ENCODE data around the gene PIGH.
"Not testable (repeated sequence)": the region's sequence is repeated elsewhere in the genome, so short reads cannot be mapped to it uniquely, and the experiment has no call there.

PIGH gene

DNA sequence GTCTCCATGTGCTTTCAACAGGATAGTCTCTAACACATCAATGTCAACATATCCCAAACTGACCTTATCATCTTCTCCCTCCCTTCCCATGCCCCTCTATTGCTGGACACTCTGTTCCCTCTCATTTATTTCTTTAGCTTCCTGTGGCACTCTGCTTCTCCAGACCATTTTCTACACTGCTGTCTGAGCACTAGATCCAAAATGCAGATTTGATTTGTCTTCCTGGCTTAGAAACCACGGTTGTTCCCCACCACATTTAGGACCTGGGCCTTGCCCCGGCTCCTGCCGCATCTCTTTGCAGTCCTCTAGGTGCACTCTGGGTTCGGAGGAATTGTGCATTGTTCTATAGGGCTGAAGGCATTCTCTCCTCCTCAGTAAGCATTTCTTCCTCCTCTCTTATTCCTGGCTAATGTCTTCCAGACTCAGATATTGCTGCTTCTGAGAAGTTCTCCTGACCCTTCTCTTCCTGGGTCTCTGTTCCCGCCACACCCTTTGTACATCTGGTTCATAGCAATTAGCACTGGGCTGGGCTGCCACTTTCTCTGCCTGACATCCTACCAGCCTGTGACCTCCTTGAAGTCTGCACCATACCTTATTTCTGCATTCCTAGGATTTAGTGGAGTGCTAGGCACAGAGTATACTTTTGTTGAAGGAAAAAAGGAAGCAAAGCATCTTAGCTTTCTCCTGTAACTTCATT is 33.5 kb upstream of the PIGH start:
- Histone ChIP-seq H3K4me3 (ENCODE audit: insufficient read depth, low read depth, low read length) (no peak overlapping the region), H3K27me3 (ENCODE audit: control insufficient read depth, insufficient read depth, low read length, poor library complexity, severe bottlenecking) (no peaks in the 10 kb centered on the region), H3K27ac (ENCODE audit: insufficient read depth, low read depth, low read length, poor library complexity, severe bottlenecking) (no peak overlapping the region), H3K9me3 (ENCODE audit: control insufficient read depth, low read length) (no peaks in the 10 kb centered on the region), H3K36me3 (ENCODE audit: control insufficient read depth, insufficient read depth, low read length) (no peaks in the 10 kb centered on the region), H3K4me1 (ENCODE audit: control insufficient read depth, insufficient read depth, low read length) (no peaks in the 10 kb centered on the region)
- WGBS, 2 experiments = 92 to 94% methylated on average over 5 of the region's 5 CpGs

- H3K9me3 ChIP-seq (ENCODE audit: control insufficient read depth, low read length) = no peaks in the 10 kb centered on the region
- H3K36me3 ChIP-seq (ENCODE audit: control insufficient read depth, insufficient read depth, low read length) = no peaks in the 10 kb centered on the region
- H3K4me3 ChIP-seq (ENCODE audit: insufficient read depth, low read depth, low read length) = no peak overlapping the region
- H3K27ac ChIP-seq (ENCODE audit: insufficient read depth, low read depth, low read length, poor library complexity, severe bottlenecking) = no peak overlapping the region
- 92 to 93% methylated on average over 5 of the region's 5 CpGs for WGBS, 2 experiments
- H3K27me3 ChIP-seq (ENCODE audit: control insufficient read depth, insufficient read depth, low read length, poor library complexity, severe bottlenecking) = no peaks in the 10 kb centered on the region
- H3K4me1 ChIP-seq (ENCODE audit: control insufficient read depth, insufficient read depth, low read length) = no peaks in the 10 kb centered on the region
Measured at GRCh38 chr14:67630938-67631337, 30.9 kb upstream of the PIGH start.

GRCh38 chr14:67630186-67630585 is 30.1 kb upstream of the PIGH start:
- no peak overlapping the region for H3K4me3 ChIP-seq (ENCODE audit: insufficient read depth, low read depth, low read length)
- 94% methylated on average over 3 to 4 of the region's 4 CpGs for WGBS, 2 experiments
- no peaks in the 10 kb centered on the region for H3K36me3 ChIP-seq (ENCODE audit: control insufficient read depth, insufficient read depth, low read length)
- H3K4me1 ChIP-seq (ENCODE audit: control insufficient read depth, insufficient read depth, low read length) = no peaks in the 10 kb centered on the region
- no peaks in the 10 kb centered on the region for H3K27me3 ChIP-seq (ENCODE audit: control insufficient read depth, insufficient read depth, low read length, poor library complexity, severe bottlenecking)
- no peak overlapping the region for H3K27ac ChIP-seq (ENCODE audit: insufficient read depth, low read depth, low read length, poor library complexity, severe bottlenecking)
- H3K9me3 ChIP-seq (ENCODE audit: control insufficient read depth, low read length) = no peaks in the 10 kb centered on the region

DNA sequence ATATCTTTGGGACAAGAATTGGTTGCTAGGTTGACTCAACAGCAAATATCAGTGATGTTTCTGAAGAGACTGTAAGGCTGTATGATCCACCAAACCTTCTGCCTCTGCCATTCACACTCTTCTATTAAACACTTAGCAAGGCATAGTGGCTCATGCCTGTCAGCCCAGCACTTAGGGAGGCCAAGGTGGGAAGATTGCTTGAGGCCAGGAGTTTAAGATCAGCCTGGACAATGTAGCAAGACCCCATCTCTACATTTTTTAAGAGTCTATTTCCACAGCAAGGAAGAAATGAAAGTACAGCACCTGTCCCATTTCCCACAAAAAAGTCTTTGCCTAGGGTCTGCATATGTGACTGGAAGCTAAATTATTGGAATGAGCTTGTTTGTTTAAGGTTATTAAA is 27.5 kb upstream of the PIGH start:
- Histone ChIP-seq H3K4me3 (ENCODE audit: insufficient read depth, low read depth, low read length) (no peak overlapping the region), H3K36me3 (ENCODE audit: control insufficient read depth, insufficient read depth, low read length) (no peaks in the 10 kb centered on the region), H3K4me1 (ENCODE audit: control insufficient read depth, insufficient read depth, low read length) (peaks cover 5% of the 10 kb centered on the region), H3K27me3 (ENCODE audit: control insufficient read depth, insufficient read depth, low read length, poor library complexity, severe bottlenecking) (no peaks in the 10 kb centered on the region), H3K27ac (ENCODE audit: insufficient read depth, low read depth, low read length, poor library complexity, severe bottlenecking) (no peak overlapping the region), H3K9me3 (ENCODE audit: control insufficient read depth, low read length) (no peaks in the 10 kb centered on the region)

DNA sequence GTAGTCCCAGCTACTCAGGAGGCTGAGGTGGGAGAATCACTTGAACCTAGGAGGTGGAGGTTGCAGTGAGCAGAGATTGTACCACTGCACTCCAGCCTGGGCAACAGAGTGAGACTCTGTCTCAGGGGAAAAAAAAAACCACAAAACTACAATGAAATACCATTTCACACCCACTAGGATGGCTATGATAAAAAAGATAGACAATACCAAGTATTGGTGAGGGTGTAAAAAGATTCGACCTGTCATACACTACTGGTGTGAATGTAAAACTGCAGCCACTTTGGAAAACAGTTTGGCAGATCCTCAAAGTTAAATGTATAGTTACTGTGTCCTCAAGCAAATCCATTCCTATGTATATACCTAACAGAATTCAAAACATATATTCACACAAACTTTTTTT is 26.1 kb upstream of the PIGH start:
- H3K27ac ChIP-seq (ENCODE audit: insufficient read depth, low read depth, low read length, poor library complexity, severe bottlenecking); H3K27me3 ChIP-seq (ENCODE audit: control insufficient read depth, insufficient read depth, low read length, poor library complexity, severe bottlenecking); H3K4me3 ChIP-seq (ENCODE audit: insufficient read depth, low read depth, low read length); H3K9me3 ChIP-seq (ENCODE audit: control insufficient read depth, low read length); H3K36me3 ChIP-seq (ENCODE audit: control insufficient read depth, insufficient read depth, low read length); H3K4me1 ChIP-seq (ENCODE audit: control insufficient read depth, insufficient read depth, low read length): not testable (repeated sequence)
- WGBS, 2 experiments = 93 to 100% methylated on average over 1 of the region's 1 CpG

- WGBS, 2 experiments = 61 to 87% methylated on average over 2 of the region's 2 CpGs
- H3K9me3 ChIP-seq (ENCODE audit: control insufficient read depth, low read length) = no peaks in the 10 kb centered on the region
- H3K27ac ChIP-seq (ENCODE audit: insufficient read depth, low read depth, low read length, poor library complexity, severe bottlenecking) = no peak overlapping the region
- H3K27me3 ChIP-seq (ENCODE audit: control insufficient read depth, insufficient read depth, low read length, poor library complexity, severe bottlenecking) = no peaks in the 10 kb centered on the region
- peaks cover 12% of the 10 kb centered on the region for H3K4me1 ChIP-seq (ENCODE audit: control insufficient read depth, insufficient read depth, low read length)
- H3K36me3 ChIP-seq (ENCODE audit: control insufficient read depth, insufficient read depth, low read length) = no peaks in the 10 kb centered on the region
- H3K4me3 ChIP-seq (ENCODE audit: insufficient read depth, low read depth, low read length) = no peak overlapping the region
Measured at GRCh38 chr14:67623114-67623513, 23.0 kb upstream of the PIGH start.

DNA sequence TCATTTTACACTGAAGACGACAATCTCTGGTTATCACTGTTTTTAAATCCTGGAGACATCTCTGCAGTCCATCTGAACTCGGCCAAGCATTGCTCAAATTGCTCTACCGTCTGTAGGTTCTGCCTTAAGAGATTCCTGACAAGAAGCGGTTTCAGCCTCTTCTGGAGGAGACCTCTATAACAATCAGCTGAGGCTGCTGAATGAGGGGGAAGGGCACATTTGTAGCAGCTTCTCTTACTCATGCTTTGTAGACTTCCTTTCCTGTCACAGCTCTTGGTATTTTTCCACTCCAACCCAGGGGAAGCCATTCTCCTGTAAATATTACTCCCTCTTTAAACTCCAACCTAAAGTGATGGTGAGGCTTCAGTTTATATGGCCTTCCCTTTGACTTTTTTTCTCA is 22.6 kb upstream of the PIGH start:
- Histone ChIP-seq H3K4me3 (ENCODE audit: insufficient read depth, low read depth, low read length) (no peak overlapping the region), H3K27ac (ENCODE audit: insufficient read depth, low read depth, low read length, poor library complexity, severe bottlenecking) (no peak overlapping the region)
- WGBS, 2 experiments = 63 to 70% methylated on average over 4 of the region's 4 CpGs

DNA sequence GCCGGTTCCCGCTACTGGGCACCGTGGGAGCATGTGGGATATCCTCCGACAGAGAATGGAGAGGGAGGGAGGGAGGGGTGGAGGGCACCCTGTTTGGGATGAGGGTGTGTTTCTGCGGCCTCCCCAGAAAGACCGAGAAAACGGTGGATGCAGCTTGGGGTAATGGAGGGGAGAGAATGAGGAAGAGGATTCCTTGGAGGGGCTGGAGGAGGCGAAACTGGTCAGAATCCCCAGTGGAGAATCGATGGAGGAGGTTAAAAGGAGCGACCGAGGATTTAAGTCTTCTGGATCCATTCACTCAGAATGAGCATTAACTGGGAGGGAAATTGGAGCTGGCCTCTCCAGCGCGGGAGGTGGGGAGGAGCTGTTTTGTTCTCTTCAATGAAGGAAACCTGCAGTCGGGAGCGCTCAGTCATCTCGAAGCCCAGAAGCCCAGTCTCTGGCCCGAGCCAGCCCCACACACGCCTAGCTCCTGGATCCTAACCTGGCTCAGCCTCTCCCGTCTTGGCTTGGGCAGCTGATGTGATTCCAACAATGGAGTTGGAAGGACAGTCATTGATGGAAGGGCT is 20.2 kb upstream of the PIGH start:
- Histone ChIP-seq H3K9me3 (ENCODE audit: control insufficient read depth, low read length) (no peaks in the 10 kb centered on the region), H3K27ac (ENCODE audit: insufficient read depth, low read depth, low read length, poor library complexity, severe bottlenecking) (no peak overlapping the region), H3K36me3 (ENCODE audit: control insufficient read depth, insufficient read depth, low read length) (no peaks in the 10 kb centered on the region), H3K4me1 (ENCODE audit: control insufficient read depth, insufficient read depth, low read length) (peaks cover 12% of the 10 kb centered on the region), H3K4me3 (ENCODE audit: insufficient read depth, low read depth, low read length) (peak overlapping the region; percentile 80), H3K27me3 (ENCODE audit: control insufficient read depth, insufficient read depth, low read length, poor library complexity, severe bottlenecking) (peaks cover under 1% of the 10 kb centered on the region)
- WGBS, 2 experiments = 2% methylated on average over 19 of the region's 19 CpGs

More for the DNA sequence above, 22.6 kb upstream of the PIGH start:
- Histone ChIP-seq H3K36me3 (ENCODE audit: control insufficient read depth, insufficient read depth, low read length) (no peaks in the 10 kb centered on the region), H3K27me3 (ENCODE audit: control insufficient read depth, insufficient read depth, low read length, poor library complexity, severe bottlenecking) (no peaks in the 10 kb centered on the region), H3K9me3 (ENCODE audit: control insufficient read depth, low read length) (no peaks in the 10 kb centered on the region), H3K4me1 (ENCODE audit: control insufficient read depth, insufficient read depth, low read length) (peaks cover 12% of the 10 kb centered on the region)

- H3K9me3 ChIP-seq (ENCODE audit: control insufficient read depth, low read length) = no peaks in the 10 kb centered on the region
- peaks cover 12% of the 10 kb centered on the region for H3K4me1 ChIP-seq (ENCODE audit: control insufficient read depth, insufficient read depth, low read length)
- peaks cover 4% of the 10 kb centered on the region for H3K27me3 ChIP-seq (ENCODE audit: control insufficient read depth, insufficient read depth, low read length, poor library complexity, severe bottlenecking)
- H3K27ac ChIP-seq (ENCODE audit: insufficient read depth, low read depth, low read length, poor library complexity, severe bottlenecking) = peak within 1 kb of the TSS; percentile 11
- WGBS, 2 experiments = 1% methylated on average over 62 of the region's 62 CpGs
- peak within 1 kb of the TSS; percentile 80 for H3K4me3 ChIP-seq (ENCODE audit: insufficient read depth, low read depth, low read length)
- H3K36me3 ChIP-seq (ENCODE audit: control insufficient read depth, insufficient read depth, low read length) = no peaks in the 10 kb centered on the region
Measured at GRCh38 chr14:67619446-67620216, 19.6 kb upstream of the PIGH start, which contains the start of gene ARG2. Gene ARG2 (plus strand): TSS chr14:67619920. CDS start chr14:67619978, 58 bp downstream.

DNA sequence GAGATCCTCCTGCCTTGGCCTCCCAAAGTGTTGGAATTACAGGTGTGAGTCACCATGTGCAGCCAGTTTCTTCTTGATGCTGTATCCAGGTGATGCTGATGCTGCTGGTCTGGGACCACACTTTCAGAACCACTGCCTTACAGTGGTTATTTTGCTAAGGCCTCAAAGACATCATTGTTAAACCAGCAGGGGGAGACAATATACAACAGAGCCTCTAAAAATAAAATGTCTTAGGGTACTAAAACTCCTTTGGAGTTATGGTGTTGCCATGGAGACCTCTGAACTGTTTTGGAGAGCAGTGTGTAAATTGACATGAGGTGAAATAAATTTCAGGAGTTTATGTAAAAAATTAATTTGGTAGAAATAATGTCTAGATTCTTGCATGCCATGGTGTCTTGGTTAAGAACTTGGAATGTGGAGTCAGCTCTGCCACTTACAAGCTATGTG is 18.6 kb upstream of the PIGH start:
- Histone ChIP-seq H3K4me3 (ENCODE audit: insufficient read depth, low read depth, low read length) (no peak overlapping the region), H3K36me3 (ENCODE audit: control insufficient read depth, insufficient read depth, low read length) (no peaks in the 10 kb centered on the region), H3K27ac (ENCODE audit: insufficient read depth, low read depth, low read length, poor library complexity, severe bottlenecking) (no peak overlapping the region), H3K9me3 (ENCODE audit: control insufficient read depth, low read length) (no peaks in the 10 kb centered on the region), H3K27me3 (ENCODE audit: control insufficient read depth, insufficient read depth, low read length, poor library complexity, severe bottlenecking) (peaks cover 4% of the 10 kb centered on the region), H3K4me1 (ENCODE audit: control insufficient read depth, insufficient read depth, low read length) (peaks cover 12% of the 10 kb centered on the region)

Data from ectodermal cell (in vitro differentiated cells).